Dedifferentiated amniotic fluid mesenchymal stem cell (primary cell): ENCODE results near the gene RRP15.

Experiments used
- DNase-seq: peaks from one replicate; pipeline ENCODE4 v3.0.0-alpha.2; 2016; ENCODE audit errors: extremely low spot score

RRP15 gene

DNA sequence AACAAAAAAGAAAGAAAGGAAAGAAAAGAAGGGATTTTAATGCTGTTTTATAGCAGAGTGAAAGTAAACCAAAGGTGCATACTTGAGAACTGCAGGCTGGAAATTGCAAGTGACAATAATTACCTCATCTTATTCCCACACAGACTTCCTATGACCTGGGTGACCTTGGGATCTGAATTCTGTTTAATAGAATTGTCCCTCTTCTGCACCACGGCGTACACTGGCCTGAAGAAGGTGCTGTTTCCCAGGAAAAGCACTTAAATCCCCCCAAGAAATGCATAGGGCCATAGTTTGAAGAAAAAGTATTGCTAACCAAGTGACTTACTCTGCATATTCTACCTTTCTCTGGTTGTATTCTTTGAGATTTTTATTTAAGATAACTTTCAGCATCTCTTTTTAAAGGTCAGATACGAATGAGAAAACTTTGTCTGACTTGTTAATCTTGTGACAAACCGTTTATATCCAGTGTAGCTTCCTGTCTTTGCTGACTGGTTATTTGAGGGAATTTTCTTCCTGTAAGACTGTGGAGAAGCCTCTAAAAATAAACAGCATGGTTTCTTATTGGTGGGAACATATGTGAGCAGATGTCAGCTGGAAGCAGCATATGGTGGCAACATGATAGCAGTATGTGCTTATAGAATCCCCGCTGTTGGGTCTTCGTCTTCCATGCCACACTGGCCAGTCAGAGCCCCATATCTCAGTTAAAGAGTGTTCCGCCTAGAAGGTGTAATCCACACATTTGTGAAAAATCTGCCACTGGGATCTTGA lies 76.4 kb downstream of the RRP15 start:
- no peak for DNase-seq

DNA sequence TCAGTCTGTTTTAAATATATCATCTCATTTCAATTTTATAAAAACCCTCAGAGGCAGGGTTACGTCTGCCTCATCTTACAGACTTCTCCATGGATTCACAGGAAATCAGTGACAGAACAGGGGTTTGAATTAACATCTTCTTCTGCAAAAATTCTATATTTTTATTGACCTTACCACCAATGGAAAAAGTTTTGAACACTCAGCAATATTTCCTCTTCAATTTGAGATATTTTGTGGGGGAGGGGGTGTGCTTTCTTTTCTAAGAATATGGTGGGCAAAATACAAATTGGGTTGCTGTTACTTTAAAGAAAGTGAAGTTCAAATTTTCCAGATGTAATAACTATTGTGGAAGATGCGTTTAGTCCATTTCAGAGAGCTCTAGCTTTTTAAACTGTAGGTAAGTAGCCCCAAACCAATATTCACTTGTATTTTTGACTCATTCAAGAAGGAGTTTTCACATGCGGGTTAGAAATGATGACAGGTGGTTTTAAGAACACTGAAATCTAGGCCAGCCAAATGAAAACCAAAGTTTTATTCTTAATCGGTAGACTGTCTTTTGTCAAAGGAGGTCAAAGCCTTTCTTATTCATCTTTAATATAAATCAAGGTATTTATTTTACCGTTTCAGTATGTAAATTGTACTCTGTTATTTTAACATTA lies 77.5 kb downstream of the RRP15 start:
- DNase-seq: no peak

GRCh38 chr1:218363141-218363540 lies 78.0 kb downstream of the RRP15 start:
- DNase-seq: no peak

DNA sequence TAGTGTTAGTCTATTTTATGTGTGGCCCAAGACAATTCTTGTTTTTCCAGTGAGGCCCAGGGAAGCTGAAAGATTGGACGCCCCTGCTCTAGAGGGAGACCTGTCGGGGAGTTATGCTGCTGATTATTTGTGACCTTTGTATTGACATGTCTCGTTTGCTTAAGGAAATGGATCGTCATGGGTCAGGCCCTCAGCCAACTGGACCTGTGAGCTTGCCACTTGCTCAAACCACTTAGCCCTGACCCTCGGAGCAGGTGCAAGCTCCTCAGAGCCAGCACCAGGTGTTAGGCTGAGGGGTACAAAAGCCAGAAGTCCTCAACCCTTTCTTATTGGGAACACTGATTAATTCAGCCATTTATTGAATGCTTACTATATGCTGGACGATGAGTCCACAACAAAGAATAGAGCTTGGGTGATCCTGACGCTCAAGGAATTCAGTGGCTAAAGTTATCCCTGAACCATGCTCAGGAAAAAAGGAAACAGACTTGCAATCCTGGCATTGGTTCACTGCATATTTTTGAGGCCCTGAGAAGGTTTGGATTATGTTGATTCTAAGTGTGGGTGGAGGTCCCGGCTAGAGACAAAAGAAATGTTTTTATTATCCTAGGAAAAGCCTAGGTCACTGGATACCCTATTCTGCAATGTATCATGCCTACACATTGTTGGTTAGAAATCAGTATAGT lies 79.1 kb downstream of the RRP15 start:
- no peak for DNase-seq

GRCh38 chr1:218365226-218365999 lies 80.3 kb downstream of the RRP15 start:
- DNase-seq: no peak

DNA sequence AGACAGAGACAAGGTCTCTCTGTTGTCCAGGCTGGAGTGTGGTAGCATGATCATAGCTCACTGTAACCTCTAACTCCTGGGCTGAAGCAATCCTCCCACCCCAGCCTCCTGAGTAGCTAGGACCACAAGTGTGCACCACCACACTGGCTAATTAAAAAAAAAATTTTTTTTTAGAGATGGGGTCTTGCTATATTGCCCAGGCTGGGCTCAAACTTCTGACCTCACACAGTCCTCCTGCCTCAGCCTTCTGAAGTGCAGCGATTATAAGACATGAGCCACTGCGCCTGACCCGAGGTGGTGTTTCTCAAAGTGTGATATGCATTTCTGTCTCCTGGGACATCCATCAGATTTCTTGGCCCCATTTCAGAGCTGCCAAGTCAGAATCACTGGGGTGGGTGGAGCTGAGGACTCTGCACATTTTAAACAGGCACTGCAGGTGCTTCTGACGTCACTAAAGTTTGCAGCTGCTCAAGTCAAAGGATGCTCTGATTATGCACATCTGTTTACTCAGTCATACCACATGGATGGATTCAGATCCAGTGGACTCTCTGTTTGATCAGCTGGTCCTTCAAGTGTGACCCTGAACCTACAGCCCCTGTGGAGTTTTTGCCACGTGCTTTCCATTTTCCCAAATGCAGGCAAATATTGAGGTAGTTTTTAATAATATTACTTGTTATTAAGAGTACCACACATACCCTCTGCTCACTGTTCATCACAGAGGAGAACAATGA lies 81.4 kb downstream of the RRP15 start:
- DNase-seq: no peak

GRCh38 chr1:218367118-218367517 lies 82.0 kb downstream of the RRP15 start:
- no peak for DNase-seq

GRCh38 chr1:218368686-218369085 lies 83.6 kb downstream of the RRP15 start:
- DNase-seq: no peak

GRCh38 chr1:218369688-218370511 lies 84.8 kb downstream of the RRP15 start:
- peak; percentile 60 for DNase-seq

- DNase-seq: peak; percentile 52
These were observed 87.0 kb downstream of the RRP15 start for GRCh38 chr1:218371927-218372672.

- no peak for DNase-seq
These were observed 89.6 kb downstream of the RRP15 start for GRCh38 chr1:218374401-218375353.

DNA sequence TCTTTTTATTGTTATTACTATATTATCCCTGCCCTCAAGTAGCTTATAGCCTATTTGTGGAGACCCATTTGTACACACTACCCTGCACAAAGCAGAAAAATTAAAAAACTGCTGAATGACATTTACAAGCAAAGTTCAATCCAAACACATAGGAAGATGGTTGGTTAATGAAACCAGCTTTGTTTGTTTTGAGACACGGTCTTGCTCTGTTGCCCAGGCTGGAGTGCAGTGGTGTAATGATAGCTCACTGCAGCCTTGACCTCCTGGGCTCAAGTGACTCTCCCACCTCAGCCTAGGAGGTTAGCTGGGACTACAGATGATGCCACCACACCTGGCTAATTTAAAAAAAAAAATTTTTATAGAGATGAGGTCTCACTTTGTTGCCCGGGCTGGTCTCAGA lies 91.6 kb downstream of the RRP15 start:
- no peak for DNase-seq

GRCh38 chr1:218377143-218377660 lies 92.1 kb downstream of the RRP15 start:
- peak; percentile 92 for DNase-seq

GRCh38 chr1:218380125-218380977 lies 95.3 kb downstream of the RRP15 start:
- DNase-seq: peak; percentile 24

- no peak for DNase-seq
These were observed 97.2 kb downstream of the RRP15 start for GRCh38 chr1:218382261-218382660.

GRCh38 chr1:218383051-218383450 lies 98.0 kb downstream of the RRP15 start:
- no peak for DNase-seq

DNA sequence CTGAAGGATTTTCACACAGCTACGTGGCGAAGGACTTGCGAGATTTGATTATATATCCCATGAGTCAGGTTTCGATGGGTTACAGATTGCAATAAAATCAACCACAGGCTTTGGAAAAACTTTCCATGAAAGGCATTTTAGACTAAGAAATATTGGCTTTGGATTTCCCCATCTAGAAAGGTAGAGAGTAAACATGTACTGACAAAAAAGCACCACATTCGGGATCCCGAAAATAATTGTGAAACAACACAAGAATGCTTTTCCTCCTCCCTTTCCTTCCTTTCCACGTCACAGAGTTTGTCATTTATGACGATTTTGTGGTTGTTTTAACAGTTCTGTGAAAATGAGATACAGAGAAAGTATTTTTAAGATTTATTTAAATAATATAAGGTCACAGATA lies 98.6 kb downstream of the RRP15 start:
- no peak for DNase-seq
